HK-2 (cell line): Measurements from ENCODE around the gene SRC.

Experiments used
- DNase-seq: peaks from one replicate; pipeline ENCODE4 v3.0.0-alpha.2; 2018; ENCODE audit not compliant: unreplicated experiment

SRC gene

DNA sequence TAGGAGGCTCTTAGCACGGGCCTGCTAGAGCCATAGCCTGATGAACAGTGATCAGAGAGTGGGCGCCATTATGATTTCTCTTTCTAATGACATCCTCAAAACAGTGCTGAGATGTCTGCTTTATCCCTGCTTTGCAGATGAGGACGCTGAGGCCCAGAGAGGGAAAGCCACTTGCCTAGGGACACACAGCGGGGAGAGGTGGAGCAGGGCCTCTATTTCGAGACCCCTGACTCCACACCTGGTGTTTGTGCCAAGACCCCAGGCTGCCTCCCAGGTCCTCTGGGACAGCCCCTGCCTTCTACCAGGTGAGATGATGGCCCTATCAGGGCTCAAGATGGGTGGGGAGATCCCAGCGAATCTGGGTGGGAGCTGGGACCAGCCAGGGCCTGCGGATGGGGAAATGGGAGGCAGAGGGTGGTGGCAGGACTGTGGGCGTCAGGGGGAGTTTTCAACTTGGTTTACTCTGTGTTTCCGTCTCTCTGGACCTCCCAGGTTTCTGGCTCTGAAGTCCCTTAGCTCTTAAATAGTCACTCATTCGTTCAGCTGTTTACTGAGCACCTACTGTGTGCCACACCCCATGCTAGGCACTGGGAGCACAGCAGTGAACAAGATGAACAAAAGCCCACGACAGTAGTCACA lies 36.7 kb downstream of the SRC start:
- no peak for DNase-seq

DNA sequence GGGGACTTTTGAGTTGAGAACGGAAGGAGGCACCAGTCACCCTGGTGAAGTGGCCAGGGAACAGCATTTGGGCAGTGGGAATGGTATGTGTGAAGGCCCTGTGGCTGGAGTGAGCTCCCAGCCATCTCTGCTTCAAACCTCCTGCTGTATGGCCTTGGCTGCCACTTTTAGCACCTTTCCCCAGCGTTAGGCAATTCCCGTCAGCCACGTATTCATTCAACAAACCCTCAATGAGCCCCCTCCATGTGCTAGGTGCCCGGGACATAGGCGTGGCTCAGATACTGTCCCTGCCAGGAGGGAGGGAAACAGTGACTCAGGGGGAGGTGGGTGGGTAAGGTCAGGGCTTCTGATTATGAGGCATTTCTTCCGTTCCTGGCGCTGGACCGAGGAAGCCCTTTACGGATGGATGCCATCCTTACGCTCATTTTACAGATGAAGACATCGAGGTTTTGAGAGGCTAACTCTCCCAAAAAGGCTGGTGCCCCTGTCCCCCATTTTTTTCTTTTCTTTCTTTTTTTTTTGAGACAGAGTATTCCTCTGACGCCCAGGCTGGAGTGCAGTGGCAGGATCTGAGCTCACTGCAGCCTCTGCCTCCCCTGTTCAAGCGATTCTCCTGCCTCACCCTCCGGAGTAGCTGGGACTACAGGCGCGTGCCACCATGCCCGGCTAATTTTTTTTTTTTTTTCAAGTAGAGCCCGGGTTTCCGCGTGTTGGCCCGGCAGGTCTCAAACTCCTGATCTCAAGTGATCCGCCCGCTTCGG lies 37.5 kb downstream of the SRC start:
- peak; percentile 69 for DNase-seq

DNA sequence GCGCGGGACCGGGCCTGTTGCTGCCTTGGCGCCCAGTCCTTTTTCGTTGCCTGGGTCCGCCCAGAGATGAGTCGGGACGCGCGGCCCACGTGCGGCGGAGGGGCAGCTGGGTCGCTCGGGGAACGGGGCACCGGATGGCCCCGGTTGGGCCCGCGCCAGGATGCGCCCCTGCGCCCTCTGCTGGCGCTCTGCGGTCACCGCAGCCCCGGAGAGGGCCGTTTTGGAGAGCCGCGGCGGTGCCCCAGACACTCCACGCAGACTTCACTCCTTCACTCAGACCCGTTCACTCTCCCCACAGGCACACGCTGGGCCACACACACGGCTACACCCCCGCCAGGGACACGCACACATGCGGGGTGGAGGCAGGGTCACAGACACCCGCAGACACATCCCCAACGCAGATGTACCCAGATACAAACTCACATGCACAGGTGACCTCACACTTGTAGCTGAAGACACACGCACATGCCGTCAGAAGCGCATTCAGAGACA lies 38.8 kb downstream of the SRC start:
- no peak for DNase-seq

DNA sequence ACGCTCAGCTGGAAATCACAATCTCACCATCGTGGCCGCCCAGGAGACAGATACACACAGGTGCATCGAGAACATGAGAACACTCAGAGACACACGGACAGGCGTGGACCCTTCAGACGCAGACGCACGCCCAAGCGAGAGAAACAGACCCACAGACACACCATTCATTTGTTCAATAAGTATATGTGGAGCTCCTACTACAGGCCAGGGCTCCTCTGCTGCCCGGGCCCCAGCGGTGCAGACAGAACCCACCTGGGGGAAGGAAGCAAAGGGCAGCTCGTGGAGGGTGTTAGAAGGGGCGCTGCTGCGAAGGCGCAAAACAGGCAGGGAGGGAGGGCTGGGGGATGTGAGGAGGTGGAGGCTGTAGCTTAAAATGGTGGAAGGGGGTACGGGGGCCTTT lies 39.2 kb downstream of the SRC start:
- no peak for DNase-seq

DNA sequence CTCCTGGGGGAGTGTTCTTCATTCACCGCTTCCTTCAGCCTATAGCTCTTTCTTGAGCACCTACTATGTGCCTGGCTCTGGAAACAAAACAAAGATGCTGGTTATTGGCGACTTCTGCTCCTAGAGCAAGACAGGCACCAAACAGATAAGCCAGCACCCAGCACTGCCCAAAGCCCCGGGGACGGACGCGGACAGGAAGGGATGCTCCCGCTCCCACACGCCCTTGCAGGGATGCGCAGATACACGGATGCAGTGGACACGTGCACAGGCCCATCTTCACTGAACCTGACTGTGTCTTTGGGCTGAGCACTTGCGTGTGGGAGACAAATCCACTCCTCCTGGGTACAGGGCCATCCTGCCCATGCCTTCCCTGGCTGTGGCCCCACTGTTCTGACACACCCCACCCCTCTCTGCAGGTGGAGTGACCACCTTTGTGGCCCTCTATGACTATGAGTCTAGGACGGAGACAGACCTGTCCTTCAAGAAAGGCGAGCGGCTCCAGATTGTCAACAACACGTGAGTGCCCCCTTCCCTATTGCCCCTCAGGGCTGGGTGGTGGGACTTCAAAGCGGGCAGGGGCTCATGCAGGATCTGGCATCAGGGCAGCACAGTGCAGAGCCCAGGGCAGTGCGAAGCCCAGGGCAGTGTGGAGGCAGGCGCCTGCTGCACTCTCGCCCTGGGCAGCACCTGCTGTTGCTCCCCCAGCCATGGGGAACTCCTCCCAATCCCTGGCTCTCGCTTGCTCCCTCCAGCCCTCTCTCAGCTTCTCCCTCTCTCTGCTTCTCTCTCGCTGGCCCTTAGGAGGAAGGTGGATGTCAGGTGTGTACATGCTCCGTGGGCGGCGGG lies 39.9 kb downstream of the SRC start:
- no peak for DNase-seq

DNA sequence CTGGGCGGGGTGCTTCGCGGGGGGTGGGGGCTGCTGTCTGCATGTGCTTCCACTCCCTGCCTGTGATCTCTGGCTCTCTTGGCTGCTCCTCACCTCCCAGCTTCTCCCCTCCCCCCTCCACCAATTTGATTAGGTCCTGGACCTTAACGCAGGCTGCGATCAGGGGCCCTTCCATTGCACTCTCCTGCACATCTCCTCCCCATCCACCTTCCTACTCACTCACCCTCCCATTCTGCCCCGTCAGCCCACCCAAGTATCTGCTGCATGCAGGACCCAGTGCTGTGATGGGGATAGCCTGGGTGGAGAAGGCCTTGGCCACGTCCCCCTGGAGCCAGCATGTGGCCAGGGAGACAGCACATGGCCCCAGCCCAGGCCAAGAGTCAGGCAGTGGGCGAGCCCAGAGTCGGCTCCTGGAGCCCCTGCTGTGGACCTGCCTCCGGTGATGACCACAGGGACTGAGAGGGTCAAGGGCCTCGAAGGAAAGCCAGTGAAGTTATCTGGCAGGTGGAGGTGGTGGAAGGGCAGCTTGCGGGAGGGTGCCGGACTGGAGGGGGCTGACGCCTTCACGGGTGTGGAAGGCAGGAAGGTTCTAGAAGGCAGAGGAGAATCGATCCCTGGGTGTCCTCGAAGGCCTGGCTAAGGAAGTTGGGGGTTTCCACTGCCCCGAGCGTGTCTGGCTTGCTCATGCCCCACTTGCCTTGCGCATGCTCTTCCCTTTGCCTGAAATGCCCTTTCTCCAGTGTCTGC lies 40.7 kb downstream of the SRC start:
- DNase-seq, result no peak

DNA sequence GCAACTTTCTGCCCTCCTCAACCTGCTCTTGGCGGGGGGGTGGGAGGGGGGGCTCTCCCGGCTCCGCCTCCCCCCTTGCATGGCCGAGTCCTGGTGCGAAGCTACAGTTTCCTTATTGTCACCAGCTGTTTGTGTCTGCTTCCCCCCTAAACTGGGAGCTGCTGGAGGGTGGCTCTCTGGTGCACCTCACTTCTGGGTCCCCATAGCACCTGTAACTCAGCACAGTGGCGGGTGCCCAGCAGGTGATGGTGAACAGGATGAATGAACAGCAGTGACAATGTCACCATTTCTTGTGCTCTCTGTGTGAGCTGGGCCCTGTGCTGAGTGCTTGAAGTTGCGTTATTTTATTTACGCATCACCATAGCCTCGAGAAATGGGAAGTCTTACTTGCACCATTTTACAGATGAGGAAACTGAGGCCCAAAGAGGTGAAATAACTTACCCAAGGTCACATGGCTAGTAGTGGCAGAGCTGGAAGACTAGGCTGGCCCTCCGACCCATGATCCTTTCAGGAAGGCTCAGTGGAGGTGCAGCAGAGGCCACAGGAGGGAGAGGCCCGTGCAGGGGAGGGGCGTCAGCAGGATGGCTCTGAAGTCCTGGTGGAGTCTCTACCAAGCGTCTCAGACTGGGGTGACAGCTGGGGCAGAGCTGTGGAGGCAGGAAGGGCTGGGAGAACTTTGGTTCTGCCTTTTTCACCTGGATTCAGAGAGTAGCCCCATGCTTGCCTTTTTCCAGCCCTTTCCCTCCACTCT lies 41.8 kb downstream of the SRC start:
- no peak for DNase-seq

DNA sequence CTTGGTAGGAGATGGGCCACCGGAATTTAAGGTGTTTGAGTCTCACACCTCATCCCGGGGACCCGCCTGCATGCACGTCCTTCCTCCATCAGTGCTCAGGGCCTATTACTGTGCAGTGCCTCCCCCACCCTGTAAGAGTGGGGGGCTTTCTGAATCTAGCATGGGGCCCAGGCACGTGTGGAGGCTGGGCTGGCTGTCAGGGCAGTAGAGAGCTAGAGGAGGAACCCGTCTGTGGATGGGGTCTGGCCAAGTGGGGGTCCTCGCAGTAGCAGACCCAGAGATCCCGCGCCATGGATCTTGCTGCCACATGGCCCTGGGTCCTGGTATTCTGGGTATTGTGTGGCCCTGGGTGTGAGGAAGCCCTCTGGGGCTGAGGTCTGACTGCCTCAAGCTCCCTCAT lies 42.9 kb downstream of the SRC start:
- no peak for DNase-seq

DNA sequence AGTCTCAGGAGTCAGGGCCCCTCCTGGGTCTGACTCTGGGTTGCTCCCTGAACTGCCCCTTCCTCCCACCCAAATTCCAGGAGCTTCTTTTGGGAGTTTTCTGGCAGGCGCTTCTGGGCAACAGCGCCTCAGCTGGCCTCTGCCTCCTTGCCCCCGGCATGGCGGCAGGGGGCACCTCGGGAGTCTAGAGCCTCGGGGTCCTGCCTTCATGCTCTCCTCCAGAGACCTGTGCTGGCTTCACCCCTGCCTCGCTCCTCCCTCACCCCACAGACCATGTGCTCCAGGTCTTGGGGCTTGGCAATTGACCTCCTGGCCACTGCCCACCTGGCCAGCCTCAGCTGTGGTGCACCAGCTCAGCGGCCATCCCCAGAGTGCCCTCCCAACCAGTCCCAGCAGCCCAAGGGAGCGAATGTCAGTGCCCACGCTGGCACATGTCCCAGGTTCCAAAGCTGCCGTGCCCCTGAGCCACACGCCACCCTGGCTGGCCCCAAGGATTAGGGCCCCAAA lies 43.4 kb downstream of the SRC start:
- no peak for DNase-seq

DNA sequence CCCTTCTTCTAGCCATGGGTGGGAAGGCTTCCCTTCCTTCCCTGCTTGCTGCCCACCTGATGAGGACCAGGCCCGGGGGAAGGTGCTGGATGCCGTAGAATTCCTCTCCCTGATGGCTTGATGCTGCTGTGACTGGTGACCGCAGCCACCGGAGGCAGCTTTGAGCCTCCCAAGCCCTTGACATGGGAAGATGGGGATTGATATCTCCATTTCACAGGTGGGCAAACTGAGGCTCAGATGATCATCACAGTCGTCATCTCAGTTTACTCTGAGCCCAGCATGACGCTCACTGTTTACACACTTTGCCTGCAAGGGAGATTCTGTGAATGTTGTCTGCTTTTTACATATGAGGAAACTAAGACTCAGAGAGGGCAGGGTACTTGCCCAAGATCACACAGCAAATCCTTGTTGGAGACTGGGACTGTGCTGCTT lies 43.9 kb downstream of the SRC start:
- DNase-seq, result no peak

DNA sequence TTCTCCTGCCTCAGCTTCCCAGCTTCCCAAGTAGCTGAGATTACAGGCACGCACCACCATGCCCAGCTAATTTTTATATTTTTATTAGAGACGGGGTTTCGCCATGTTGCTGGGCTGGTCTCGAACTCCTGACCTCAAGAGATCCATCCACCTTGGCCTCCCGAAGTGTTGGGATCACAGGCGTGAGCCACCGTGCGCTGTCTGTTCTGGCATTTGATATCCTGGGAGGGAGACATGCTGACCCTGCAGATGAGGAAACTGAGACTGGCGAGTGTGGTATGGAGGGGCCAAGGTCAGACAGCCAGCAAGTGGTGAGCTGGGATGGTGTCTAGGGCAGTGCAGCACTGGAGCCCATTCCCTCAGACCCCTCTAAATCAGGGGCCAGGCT lies 44.6 kb downstream of the SRC start:
- no peak for DNase-seq

DNA sequence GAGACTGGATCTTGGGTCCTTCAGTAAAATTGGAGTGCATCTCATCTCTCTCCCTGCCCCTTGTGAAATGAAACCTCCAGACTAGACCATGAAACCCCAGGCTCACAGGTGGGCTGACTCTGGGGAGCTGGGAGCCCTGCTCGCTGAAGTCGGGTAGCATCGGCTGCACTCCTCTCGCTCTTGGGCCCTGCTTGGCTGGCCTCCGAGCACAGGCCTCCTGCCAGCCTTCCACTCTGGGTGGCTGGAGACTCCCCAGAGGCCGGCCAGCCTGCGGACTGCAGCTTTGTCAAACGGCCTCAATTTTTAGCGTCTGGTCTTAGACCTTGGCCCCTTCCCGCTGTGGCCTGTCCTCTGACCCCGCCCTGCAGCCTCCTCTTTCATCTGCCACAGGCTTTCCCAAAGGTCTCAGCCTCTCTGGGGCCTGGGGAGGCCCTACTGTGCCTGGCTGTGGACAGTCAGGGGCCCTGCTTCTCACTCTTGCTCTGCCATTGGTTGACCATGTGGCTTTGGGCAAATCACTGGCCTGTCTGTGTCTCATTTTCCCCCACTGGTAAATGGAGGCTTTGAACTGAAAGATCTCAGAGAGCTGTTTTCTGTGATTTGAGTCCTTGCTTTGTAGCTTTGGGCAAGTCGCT lies 45.1 kb downstream of the SRC start:
- DNase-seq, result no peak

DNA sequence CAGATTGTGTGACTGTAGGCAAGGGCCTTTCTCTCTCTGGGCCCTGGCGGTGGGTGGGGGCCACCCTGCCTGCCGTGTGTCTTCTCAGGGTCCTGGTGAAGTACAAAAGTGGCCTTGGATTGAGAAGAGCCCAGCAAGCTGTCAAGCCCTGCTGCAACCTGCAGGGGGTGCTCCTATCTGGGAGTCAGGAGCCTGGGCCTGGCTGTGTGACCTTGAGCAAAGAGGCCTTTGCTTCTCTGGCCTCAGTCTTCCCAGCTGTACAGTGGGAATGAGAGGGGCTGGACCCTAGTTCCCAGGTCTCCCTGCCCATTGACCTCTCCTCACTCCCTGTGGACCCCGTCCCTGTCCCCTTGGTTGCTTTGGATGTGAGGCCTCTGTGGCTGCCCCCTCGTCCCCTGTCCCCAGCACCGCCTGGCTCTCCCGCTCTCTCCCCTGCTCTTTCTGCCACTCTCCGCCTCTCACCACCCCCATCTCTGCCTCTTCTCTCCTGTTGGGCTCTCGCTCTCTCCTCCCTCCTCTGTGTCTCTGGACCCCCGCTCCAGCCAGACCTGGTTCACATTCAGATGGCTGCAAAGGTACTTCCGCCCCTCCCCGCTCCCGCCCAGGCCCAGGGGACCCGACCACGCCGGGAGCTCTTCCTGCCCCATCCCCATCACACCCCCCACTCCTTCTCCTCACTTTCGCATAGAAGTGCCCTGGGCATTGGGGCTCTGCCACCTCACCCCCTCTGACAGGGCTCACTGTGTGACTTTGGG lies 46.7 kb downstream of the SRC start:
- no peak for DNase-seq

DNA sequence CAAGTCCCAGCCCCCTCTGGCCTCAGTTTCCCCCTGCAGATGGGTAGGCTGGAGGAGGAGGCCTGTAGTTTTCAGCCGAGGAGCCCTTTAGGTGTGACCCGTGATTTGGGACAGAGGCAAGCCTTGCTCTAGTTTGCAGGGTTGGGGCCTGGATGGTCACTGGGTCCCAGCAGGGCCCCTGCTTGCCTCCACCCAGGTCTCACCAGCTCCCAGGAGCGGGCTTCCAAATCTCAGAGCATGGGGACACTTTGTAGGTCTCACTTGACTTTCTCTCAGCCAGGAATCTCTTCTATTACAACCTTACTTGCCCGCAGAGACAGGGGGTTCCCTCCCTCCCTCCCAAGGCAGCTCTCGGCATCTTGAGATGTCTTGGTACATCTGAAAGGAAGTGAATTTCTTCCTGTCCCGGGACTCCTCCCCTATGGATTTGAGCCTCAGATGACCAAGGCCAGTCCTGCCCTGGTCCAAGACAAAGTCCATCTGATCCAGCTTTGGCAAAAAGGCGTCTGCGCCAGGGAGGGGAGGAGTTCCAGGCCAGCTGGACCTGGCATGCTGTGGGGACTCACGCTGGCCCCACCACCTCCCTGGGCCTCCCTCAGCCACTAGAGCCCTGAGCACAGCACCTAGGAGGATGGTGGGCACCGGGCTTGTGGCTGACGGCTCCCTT lies 47.4 kb downstream of the SRC start:
- no peak for DNase-seq

DNA sequence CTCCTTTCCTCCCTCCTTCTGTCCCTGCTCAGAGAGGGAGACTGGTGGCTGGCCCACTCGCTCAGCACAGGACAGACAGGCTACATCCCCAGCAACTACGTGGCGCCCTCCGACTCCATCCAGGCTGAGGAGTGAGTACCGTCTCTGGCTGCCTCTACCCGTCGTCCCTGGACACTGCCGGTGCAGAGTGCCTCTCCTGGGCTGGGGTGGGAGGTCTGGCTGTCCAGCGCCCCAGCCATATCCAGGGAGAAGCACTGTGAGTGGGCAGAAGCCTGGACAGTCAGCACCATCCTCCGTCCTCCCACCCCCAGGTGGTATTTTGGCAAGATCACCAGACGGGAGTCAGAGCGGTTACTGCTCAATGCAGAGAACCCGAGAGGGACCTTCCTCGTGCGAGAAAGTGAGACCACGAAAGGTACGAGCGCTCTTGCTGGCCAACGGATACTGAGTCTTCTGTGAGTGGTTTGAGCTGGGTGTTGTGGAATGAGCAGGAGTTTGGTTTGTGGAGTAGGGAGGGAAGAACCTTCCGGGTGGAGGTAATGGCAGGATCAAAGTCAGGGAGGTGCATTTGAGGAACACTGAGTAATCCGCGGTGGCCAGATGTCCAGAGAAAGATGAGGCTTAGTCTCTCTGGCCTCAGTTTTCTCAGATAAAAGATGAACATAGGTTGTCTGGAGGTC lies 48.1 kb downstream of the SRC start:
- DNase-seq, result no peak

DNA sequence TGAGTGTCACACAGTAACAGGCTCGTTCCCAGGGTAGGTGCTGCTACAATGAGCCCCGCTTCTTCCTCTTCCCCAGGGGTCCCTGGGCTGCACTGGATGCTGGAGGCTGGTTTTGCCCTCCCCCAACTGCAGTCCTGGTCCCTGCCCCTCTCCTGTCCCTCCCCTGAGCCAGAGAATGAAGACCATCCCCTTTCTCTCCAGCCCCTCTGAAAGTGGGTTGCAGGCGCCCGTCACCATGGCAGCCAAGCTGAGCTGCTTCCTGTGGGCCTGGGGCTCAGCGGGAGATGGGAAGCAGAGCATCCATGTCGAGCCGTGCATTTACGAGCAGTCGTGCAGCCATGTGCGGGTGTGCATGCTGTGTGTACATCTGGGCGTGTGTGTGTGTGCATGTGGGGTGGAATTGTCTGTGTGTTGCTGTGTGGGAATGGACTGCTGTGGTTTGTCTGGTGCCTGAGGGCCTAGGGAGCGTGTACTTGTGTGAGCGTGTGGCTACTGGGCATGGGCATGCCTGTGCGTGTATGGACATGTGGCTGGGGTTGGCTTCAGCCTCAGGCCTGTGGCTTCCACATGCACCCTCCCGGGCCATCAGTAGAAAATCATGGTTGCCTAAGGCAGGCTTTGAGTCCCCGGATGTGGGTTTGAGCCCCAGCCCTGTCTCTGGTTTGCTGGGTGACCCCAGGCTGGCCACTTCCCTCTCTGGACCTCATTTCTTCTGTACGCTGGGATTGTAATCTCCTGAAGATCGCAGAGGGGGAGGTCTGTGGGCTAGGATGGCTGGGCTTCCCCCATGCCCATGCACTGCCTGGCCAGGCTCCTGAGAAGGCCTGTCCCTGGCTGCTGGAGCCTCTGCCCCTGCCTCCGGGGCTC lies 48.8 kb downstream of the SRC start:
- DNase-seq, result no peak

DNA sequence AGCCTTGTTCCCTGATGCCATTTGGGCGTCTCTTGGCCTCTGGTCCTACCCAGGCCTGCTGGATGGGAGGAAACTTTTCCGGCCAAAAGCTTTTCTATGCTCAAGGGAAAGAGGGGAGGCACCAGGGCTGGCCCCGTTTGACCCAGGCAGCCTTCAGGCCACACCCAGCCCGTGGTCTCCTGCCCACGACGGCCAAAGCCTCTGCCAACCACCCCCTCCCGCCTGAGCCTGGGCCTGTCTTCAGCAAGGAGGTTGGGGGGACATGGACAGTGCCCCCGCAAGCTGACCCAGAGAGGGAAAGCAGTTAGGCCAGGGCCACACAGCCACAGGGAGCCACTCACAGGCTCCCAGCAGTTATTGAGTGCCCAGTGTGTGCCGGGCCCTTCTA lies 49.5 kb downstream of the SRC start:
- no peak for DNase-seq
